Measurements from ENCODE around the gene CDH2.

The CDH2 gene

GRCh38 chr18:27995770-27996502 lies 181.0 kb downstream of the CDH2 start:
- DNase-seq (ENCODE audit: low spot score) = no peak

GRCh38 chr18:27994571-27994970 lies 182.4 kb downstream of the CDH2 start:
- DNase-seq (ENCODE audit: low spot score) = no peak

GRCh38 chr18:27991391-27991790 lies 185.5 kb downstream of the CDH2 start:
- no peak for DNase-seq (ENCODE audit: low spot score)

- DNase-seq (ENCODE audit: low spot score) = no peak
Measured at GRCh38 chr18:27985832-27986231, 191.1 kb downstream of the CDH2 start.

GRCh38 chr18:27983780-27984179 lies 193.2 kb downstream of the CDH2 start:
- DNase-seq (ENCODE audit: low spot score) = no peak

GRCh38 chr18:27976806-27977408 lies 200.0 kb downstream of the CDH2 start:
- DNase-seq (ENCODE audit: low spot score) = no peak

- no peak for DNase-seq (ENCODE audit: low spot score)
Measured at GRCh38 chr18:27970321-27970720, 206.6 kb downstream of the CDH2 start.

GRCh38 chr18:27969206-27969605 lies 207.7 kb downstream of the CDH2 start:
- DNase-seq (ENCODE audit: low spot score) = no peak

GRCh38 chr18:27967913-27968824 lies 208.8 kb downstream of the CDH2 start:
- DNase-seq (ENCODE audit: low spot score) = peak; percentile 12

- DNase-seq (ENCODE audit: low spot score) = no peak
Measured at GRCh38 chr18:27966881-27967280, 210.0 kb downstream of the CDH2 start.

- no peak for DNase-seq (ENCODE audit: low spot score)
Measured at GRCh38 chr18:27964811-27965210, 212.1 kb downstream of the CDH2 start.

GRCh38 chr18:27959101-27959500 lies 217.8 kb downstream of the CDH2 start:
- DNase-seq (ENCODE audit: low spot score) = no peak

- DNase-seq (ENCODE audit: low spot score) = no peak
Measured at GRCh38 chr18:27956001-27956640, 220.8 kb downstream of the CDH2 start.

- DNase-seq (ENCODE audit: low spot score) = no peak
Measured at GRCh38 chr18:27954226-27954625, 222.7 kb downstream of the CDH2 start.

- no peak for DNase-seq (ENCODE audit: low spot score)
Measured at GRCh38 chr18:27952741-27953140, 224.2 kb downstream of the CDH2 start.

- no peak for DNase-seq (ENCODE audit: low spot score)
Measured at GRCh38 chr18:27950648-27951228, 226.2 kb downstream of the CDH2 start.

GRCh38 chr18:27948986-27949385 lies 227.9 kb downstream of the CDH2 start:
- no peak for DNase-seq (ENCODE audit: low spot score)

- no peak for DNase-seq (ENCODE audit: low spot score)
Measured at GRCh38 chr18:27942706-27943105, 234.2 kb downstream of the CDH2 start.

GRCh38 chr18:27931535-27931934 lies 245.4 kb downstream of the CDH2 start:
- DNase-seq (ENCODE audit: low spot score) = no peak

GRCh38 chr18:27922780-27923179 lies 254.2 kb downstream of the CDH2 start:
- no peak for DNase-seq (ENCODE audit: low spot score)

- DNase-seq (ENCODE audit: low spot score) = no peak
Measured at GRCh38 chr18:27921904-27922751, 254.8 kb downstream of the CDH2 start.

All from HuH-7 (cell line).